H7 (cell line): ENCODE data around the gene IPP. TPM values are rescaled to one million over a fixed set of nuclear protein-coding genes. Genes with fewer than 3 reads are reported as not detected.

ENCODE experiments used
- DNase-seq: peaks from one replicate; pipeline ENCODE4 v3.0.0; 2012
- H3K27me3 ChIP-seq: 2 replicates; pipeline ENCODE4 v1.6.0; 2011; ENCODE audit warnings: mild to moderate bottlenecking, low read length; ENCODE audit not compliant: control insufficient read depth, insufficient read depth
- H3K36me3 ChIP-seq: replicated peaks from 2 replicates; pipeline ENCODE4 v1.5.1; 2011; ENCODE audit warnings: low read length; ENCODE audit not compliant: control insufficient read depth, insufficient read depth
- H3K4me3 ChIP-seq: 2 replicates; pipeline ENCODE4 v1.5.1; 2011; ENCODE audit warnings: low read depth, mild to moderate bottlenecking, control low read depth, low read length, moderate library complexity; ENCODE audit not compliant: insufficient read depth
- total RNA-seq: library from RNA; depleted of rRNA; stranded (reverse); fragments of >200 nt; shearing (Covaris generic); gene quantifications from 2 replicates; pipeline ENCODE4 v1.2.3, GENCODE V29; 2014; rRNA removed

The IPP gene
- total RNA-seq, 1 experiment from 2014 or later = 5.8 TPM

DNA sequence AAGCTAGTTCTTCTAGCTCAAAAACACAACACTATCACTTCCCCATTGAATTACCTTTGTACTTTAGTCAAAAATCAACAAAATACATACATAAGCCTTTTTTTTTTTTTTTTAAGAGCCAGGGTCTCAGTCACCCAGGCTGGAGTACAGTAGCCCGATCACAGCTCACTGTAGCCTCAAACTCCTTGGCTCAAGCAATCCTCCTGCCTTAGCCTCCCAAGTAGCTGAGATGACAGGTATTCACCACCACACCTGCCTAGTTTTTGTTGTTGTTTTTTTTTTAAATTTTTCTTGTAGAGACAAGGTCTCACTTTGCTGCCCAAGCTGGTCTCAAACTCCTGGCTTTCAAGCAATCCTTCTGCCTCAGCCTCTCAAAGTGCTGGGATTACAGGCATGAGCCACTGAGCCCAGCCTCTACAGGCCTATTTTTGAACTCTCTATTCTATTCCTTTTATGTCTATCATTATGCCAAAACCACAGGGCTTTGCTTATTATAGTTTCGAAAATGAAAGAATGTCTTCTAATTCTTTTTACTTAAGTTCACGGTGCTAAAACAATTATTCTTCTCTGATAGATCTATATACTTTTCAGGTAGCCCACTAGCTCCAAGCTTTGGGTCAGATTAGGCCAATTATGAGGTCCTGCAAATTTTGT is 93.8 kb downstream of the IPP start:
- Histone ChIP-seq H3K27me3 (no peaks in the 10 kb centered on the region), H3K4me3 (no peak overlapping the region), H3K36me3 (peaks cover 38% of the 10 kb centered on the region)
- DNase-seq = no peak

DNA sequence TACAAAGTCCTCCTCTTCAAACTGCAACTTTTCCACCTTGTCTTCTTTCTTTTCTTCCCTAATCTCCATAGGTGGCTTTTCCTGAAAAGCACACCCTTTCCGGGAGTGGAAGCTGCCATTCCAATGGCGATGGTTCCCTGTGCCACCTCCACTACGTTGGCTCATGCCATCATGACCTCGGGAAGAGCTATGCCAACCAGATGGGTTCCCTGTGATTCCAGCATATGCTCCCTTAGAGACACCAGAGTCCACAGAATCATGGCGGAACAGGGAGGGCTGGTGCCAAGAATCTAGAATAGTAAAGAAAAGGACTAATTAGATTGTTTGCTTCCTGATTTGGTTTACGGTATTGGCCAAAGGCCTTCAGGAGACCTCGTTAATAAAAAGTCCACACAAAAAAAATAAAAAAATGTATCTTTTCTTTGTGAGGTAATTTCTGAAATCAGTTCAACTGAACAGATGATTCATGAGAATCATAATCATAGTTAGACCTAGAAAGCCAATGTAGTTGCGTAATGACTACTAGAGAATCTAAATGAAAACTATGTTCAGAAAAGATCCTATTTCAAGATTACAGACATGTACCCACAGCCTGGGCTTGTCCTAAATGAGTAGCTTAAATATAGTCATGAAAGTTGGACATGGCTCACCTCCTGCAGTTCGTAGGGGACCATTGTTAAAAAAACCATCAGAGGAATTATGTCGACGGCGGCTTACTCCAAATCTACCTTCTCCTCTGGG is 95.7 kb downstream of the IPP start:
- H3K4me3 ChIP-seq = no peak overlapping the region
- DNase-seq = no peak
- H3K36me3 ChIP-seq = peaks cover 42% of the 10 kb centered on the region
- H3K27me3 ChIP-seq = no peaks in the 10 kb centered on the region

Other genes with a start within 250 kb of the IPP start
- gene PRDX1, start 228.8 kb downstream of the IPP start, total RNA-seq = 2,468 and 2,910 TPM in 2 replicates
- gene AKR1A1, start 199.8 kb downstream of the IPP start, total RNA-seq = 371 and 395 TPM in 2 replicates
- gene NASP, start 166.6 kb downstream of the IPP start, total RNA-seq = 205 and 261 TPM in 2 replicates
- gene CCDC17, start 126.6 kb downstream of the IPP start, total RNA-seq = 3.0 and 7.4 TPM in 2 replicates
- gene GPBP1L1, start 64.1 kb downstream of the IPP start, total RNA-seq = 156 and 178 TPM in 2 replicates
- gene TMEM69, start 62.5 kb downstream of the IPP start, total RNA-seq = 143 and 144 TPM in 2 replicates
- gene MAST2, start 53.0 kb upstream of the IPP start, total RNA-seq = 31.8 and 51.0 TPM in 2 replicates